HG03196 (cell line): Measurements from ENCODE around the gene SHMT2.

ENCODE experiments used
- ATAC-seq: cut with Tn5 transposase; IDR thresholded peaks from one replicate; pipeline ENCODE4 v1.9.1; 2021; ENCODE audit not compliant: unreplicated experiment

Gene SHMT2

GRCh38 chr12:57238854-57239554, 9.5 kb downstream of the SHMT2 start:
- ATAC-seq = peak; percentile 45

- ATAC-seq = no peak
These were observed 10.1 kb downstream of the SHMT2 start for GRCh38 chr12:57239587-57240065.

- ATAC-seq = no peak
These were observed 10.8 kb downstream of the SHMT2 start for GRCh38 chr12:57240066-57240921.

GRCh38 chr12:57240926-57241401, 11.5 kb downstream of the SHMT2 start:
- ATAC-seq = no peak

GRCh38 chr12:57241402-57242310, 12.1 kb downstream of the SHMT2 start:
- no peak for ATAC-seq

- no peak for ATAC-seq
These were observed 12.8 kb downstream of the SHMT2 start for GRCh38 chr12:57242329-57242690.

- no peak for ATAC-seq
These were observed 13.4 kb downstream of the SHMT2 start for GRCh38 chr12:57242691-57243454.

GRCh38 chr12:57243521-57244311, 14.2 kb downstream of the SHMT2 start:
- no peak for ATAC-seq

GRCh38 chr12:57244312-57244696, 14.8 kb downstream of the SHMT2 start:
- ATAC-seq = no peak

GRCh38 chr12:57247041-57247440, 17.5 kb downstream of the SHMT2 start:
- ATAC-seq = no peak

- no peak for ATAC-seq
These were observed 19.6 kb downstream of the SHMT2 start for GRCh38 chr12:57248934-57249742.

- ATAC-seq = no peak
These were observed 21.0 kb downstream of the SHMT2 start for GRCh38 chr12:57250541-57250940.

GRCh38 chr12:57250956-57251355, 21.4 kb downstream of the SHMT2 start, which contains the start of gene STAC3:
STAC3 (minus strand) TSS chr12:57251187; CDS start chr12:57249636, 1,551 bp downstream.
- no peak for ATAC-seq

GRCh38 chr12:57254506-57255280, 25.2 kb downstream of the SHMT2 start:
- ATAC-seq = no peak

- no peak for ATAC-seq
These were observed 26.4 kb downstream of the SHMT2 start for GRCh38 chr12:57255916-57256315.

- no peak for ATAC-seq
These were observed 29.8 kb downstream of the SHMT2 start for GRCh38 chr12:57258977-57259970.

- no peak for ATAC-seq
These were observed 30.9 kb downstream of the SHMT2 start for GRCh38 chr12:57260366-57260765.
